GM19397 (cell line): ENCODE data around the gene ALDH18A1.

Experiments used
- ATAC-seq: cut with Tn5 transposase; IDR thresholded peaks from one replicate; pipeline ENCODE4 v1.9.1; 2021; ENCODE audit warnings: mild to moderate bottlenecking, moderate library complexity; ENCODE audit not compliant: unreplicated experiment

ALDH18A1 gene

GRCh38 chr10:95559471-95559870 lies 97.0 kb downstream of the ALDH18A1 start:
- ATAC-seq, result no peak

GRCh38 chr10:95558593-95559320 lies 97.8 kb downstream of the ALDH18A1 start:
- no peak for ATAC-seq

- no peak for ATAC-seq
These were observed 99.3 kb downstream of the ALDH18A1 start for GRCh38 chr10:95556994-95557767.
